ENCODE measurements around the gene MAML1.

MAML1 gene

GRCh38 chr5:179698935-179699615 lies 33.5 kb upstream of the MAML1 start, which contains the start of gene CANX:
Gene CANX, plus strand, starts transcription at chr5:179698967. Its CDS starts 6,715 bp downstream, at chr5:179705682.
- no peak for DNase-seq (ENCODE audit: low read depth)
- peak within 1 kb of the TSS; percentile 87 for H3K4me3 ChIP-seq (ENCODE audit: low read depth, low read length)
- TF ChIP-seq, protein P1, sequence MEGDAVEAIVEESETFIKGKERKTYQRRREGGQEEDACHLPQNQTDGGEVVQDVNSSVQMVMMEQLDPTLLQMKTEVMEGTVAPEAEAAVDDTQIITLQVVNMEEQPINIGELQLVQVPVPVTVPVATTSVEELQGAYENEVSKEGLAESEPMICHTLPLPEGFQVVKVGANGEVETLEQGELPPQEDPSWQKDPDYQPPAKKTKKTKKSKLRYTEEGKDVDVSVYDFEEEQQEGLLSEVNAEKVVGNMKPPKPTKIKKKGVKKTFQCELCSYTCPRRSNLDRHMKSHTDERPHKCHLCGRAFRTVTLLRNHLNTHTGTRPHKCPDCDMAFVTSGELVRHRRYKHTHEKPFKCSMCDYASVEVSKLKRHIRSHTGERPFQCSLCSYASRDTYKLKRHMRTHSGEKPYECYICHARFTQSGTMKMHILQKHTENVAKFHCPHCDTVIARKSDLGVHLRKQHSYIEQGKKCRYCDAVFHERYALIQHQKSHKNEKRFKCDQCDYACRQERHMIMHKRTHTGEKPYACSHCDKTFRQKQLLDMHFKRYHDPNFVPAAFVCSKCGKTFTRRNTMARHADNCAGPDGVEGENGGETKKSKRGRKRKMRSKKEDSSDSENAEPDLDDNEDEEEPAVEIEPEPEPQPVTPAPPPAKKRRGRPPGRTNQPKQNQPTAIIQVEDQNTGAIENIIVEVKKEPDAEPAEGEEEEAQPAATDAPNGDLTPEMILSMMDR (IDR thresholded peaks at IDR 0.05; ENCODE audit: low read depth, low read length, missing control alignments), result no peak

GRCh38 chr5:179699616-179700237 lies 32.9 kb upstream of the MAML1 start:
- TF ChIP-seq, protein P1 (IDR thresholded peaks at IDR 0.05; ENCODE audit: low read depth, low read length, missing control alignments), result no peak
- H3K4me3 ChIP-seq (ENCODE audit: low read depth, low read length), result peak overlapping the region; percentile 87
- no peak for DNase-seq (ENCODE audit: low read depth)

GRCh38 chr5:179700401-179700918 lies 32.2 kb upstream of the MAML1 start:
- no peak for DNase-seq (ENCODE audit: low read depth)
- H3K4me3 ChIP-seq (ENCODE audit: low read depth, low read length), result peak overlapping the region; percentile 87
- TF ChIP-seq, protein P1 (IDR thresholded peaks at IDR 0.05; ENCODE audit: low read depth, low read length, missing control alignments), result no peak

- DNase-seq (ENCODE audit: low read depth), result no peak
- H3K4me3 ChIP-seq (ENCODE audit: low read depth, low read length), result no peak overlapping the region
- TF ChIP-seq, protein P1 (IDR thresholded peaks at IDR 0.05; ENCODE audit: low read depth, low read length, missing control alignments), result no peak
These were observed 16.3 kb upstream of the MAML1 start for GRCh38 chr5:179716286-179716685.

DNA sequence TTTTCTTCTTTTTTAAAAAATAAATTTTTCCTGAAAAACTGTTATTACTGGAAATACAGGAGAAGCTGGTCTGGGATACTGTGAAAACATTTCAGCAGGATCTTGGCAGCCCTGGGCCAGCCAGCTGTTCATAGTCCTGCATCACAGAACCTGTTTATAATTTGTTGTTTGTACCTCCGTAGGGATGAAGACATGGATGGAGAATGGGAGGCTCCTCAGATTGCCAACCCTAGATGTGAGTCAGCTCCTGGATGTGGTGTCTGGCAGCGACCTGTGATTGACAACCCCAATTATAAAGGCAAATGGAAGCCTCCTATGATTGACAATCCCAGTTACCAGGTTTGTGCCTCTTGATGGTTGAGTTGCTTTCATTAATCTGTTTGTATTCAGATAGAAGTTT lies 12.4 kb upstream of the MAML1 start:
- no peak overlapping the region for H3K4me3 ChIP-seq (ENCODE audit: low read depth, low read length)
- no peak for DNase-seq (ENCODE audit: low read depth)
- TF ChIP-seq, protein P1 (IDR thresholded peaks at IDR 0.05; ENCODE audit: low read depth, low read length, missing control alignments), result no peak

DNA sequence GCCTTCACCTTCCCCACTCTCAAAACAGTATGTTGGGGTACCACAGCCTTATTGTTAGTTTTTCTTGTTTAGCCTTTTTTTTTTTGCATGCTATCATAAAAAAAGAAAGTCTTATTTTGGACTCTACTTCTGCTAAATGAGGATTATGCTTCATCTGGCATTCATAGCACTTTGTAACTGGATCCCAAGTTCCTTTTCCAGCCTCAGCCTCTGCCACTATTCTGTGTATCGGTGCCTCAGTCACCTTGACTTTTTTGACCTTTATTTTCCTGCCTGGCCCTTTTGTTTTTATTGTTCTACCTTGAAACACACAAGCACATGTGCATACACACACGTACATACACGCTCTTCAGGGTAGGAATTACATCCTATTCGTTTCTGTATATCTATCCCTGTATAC lies 8.5 kb upstream of the MAML1 start:
- TF ChIP-seq, protein P1 (IDR thresholded peaks at IDR 0.05; ENCODE audit: low read depth, low read length, missing control alignments), result no peak
- no peak overlapping the region for H3K4me3 ChIP-seq (ENCODE audit: low read depth, low read length)
- DNase-seq (ENCODE audit: low read depth), result no peak
